Activated T-helper 1 cell treated with anti-CD3 and anti-CD28 coated beads, Interleukin-2, amount 50 U/mL, for 16 hours (primary cell): ENCODE results near the gene NUP188.
"Not testable (repeated sequence)": the region's sequence is repeated elsewhere in the genome, so short reads cannot be mapped to it uniquely, and the experiment has no call there.

Source experiments
- DNase-seq, 2 donors: peaks; one replicate each; pipeline ENCODE4 v3.0.0-alpha.2; 2020; ENCODE audit warnings: low read depth in 1 of 2, low spot score in 1 of 2

The NUP188 gene

DNA sequence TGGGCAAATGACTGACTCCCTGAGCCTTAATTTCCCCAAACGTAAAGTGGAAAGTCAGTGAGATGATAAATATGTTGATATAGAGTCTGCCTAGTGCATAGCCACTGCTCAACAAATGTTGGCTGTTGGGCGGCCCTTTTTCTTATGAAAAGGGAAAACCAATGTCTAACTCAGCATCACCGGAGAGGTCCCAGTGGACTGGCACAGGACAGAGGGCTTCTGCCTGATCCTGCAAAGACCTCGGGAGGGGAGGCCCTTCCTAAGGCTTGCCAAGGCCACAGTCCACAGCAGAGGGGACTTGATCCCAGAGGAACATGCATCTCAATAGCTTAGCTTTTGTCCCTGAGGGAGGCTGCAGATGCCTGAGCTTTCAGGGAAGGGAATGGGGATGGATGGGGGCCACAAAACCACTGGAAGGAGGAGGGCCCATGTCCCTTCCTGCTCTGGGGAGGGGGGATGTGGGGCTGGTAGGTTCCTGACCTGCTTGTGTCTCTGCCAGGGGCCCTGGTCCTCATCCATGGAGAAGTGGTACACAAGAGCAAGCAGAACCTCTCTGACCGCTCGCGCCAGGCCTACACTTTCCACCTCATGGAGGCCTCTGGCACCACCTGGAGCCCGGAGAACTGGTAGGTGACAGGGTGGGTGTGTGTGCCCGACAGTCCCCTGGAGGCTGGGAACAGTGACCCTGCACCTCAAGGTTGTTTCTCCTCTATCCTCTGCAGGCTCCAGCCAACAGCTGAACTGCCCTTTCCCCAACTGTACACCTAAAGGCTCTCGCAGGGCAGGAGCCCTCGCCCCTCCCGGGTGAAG is 6.3 kb upstream of the NUP188 start:
- DNase-seq, result no peak

DNA sequence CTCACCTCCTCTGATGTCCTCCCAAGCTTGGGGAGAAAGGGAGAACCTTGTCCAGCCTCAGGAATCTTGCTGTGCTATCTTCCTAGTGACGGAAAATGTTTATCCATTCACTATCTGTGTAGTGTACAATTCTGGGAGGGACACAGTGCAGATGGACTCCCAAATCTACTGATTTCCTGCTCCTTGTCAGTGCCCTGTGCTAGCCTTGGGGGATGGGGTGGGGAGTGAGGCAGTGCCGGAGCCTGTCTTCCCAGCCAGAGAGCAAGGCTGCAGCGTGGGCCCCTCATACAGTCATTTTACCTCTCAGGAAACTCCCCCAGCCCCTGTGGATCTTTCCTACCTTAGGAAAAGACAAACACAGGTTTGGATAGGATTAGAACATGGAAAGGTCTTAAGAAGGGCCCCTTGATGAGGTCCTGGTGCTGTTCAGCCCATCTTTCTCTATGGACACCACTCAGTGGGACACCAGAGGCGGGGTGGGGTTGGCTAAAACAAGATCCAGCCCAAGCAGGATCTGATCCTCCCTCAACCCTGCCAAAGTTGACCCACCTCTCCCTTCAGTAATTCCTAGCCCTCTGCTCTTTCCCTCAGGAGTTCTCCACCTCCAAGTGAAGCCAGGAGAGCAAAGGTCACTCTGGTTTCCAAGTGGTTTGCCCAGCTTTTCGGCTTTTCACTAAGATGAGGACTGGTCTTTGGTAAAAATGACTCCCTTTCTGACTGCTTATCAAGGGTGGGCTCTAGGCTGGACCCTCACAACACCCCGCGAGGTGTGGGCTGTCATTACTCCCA is 3.5 kb upstream of the NUP188 start:
- no peak for DNase-seq

DNA sequence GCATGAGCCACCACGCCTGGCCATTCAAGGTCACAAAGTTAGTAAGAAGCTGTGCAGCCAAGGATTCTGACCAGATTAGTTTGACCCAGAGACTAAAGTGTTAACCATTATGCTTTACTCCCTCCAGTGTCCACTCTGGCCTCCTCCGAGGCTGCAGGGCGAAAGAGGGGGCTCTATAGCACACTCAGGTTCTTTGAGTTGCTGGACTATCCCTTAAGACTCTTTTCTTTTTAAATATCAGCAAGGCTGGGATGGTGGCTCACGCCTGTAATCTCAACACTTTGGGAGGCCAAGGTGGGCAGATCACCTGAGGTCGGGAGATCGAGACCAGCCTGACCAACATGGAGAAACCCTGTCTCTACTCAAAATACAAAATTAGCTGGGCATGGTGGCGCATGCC is 2.5 kb upstream of the NUP188 start:
- DNase-seq, result not testable (repeated sequence)

DNA sequence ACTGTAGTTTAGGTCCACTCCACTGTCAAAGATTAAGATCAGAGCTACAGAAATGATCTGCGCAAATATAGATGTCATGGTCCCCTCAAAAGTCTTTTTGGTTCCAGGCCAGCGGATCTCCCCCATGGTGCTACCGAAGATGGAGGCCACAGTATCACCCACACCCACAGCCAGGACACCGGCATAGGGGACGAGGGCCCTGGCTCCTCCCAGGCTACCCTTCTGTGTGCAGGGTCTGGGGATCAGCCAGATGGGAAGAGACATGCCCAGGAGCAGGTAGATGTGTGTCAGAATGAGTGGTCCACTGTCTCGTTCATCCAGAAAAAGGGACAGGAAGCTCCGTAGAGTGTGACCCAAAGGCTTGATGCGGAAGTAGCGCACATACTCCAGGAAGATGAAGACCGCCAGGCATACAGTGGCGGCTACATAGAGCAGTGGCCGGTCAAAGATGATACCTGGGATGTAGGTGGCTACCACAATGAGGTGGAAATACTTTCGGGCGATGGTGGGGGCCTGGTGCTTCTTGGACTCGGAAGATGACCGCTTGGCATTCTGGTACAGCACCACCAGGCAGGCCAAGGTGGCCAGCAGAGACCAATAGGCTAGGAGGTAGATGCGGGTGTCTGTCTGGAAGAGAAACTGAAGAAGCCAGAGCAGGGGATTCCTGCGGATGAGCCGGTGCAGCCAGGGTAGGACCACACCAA is 1.5 kb upstream of the NUP188 start:
- no peak for DNase-seq

DNA sequence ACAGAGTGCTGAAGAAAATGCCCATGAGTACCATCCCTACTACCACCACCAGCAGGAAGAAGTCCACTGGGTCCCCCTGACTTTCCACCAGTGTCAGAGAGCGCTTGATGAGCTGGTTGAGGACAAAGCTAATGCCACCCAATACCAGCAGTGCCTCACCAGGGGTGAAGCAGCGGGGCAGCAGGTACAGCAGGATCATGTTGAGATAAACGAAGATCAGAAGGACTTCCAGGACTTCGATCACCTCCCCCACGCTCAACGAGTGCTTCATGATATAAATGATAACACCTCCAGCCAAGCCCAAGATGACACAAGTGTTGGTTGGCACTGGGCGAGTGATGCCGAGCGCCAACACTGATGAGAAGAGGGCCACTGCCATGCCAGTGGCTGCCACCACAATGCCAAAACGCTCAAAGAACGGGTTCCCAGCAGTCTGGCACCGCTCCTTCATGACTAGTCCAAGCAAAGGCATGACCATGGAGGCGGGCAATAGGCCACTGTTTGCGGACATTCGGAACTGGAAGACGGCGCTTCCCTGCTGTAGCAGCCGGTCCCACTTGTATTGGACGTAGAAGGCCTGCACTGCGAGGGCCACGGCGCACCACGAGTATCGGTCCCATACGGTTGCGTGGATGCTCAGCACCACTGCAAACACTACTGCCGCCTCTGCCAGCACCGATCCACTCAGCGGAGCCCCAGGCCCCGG is 775 bp upstream of the NUP188 start:
- DNase-seq, result peak in 1 of 2 donors; percentile 5

DNA sequence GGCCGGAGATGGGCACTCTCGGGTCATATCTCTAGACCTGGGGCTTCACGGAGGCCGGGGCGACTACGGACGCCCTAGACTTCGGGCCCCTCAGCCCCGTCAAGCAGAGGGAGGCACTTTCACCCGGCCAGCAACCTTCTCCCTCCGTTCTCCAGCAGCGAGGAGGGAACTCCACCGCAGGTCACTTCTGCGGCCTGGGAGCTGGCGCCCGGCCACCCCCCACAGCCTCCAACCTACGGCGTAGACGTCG is 297 bp upstream of the NUP188 start:
- no peak for DNase-seq

DNA sequence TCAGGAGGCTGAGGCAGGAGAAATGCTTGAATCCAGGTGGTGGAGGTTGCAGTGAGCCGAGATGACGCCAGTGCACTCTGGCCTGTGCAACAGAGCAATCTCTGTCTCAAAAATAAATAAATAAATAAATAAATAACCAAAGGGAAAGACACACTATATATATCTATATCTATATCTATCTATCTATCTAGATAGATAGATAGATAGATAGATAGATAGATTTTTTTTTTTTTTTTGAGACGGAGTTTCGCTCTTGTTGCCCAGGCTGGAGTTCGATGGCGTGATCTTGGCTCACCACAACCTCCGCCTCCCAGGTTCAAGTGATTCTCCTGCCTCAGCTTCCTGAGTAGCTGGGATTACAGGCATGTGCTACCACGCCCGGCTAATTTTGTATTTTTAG is 13.9 kb downstream of the NUP188 start:
- DNase-seq, result not testable (repeated sequence)

DNA sequence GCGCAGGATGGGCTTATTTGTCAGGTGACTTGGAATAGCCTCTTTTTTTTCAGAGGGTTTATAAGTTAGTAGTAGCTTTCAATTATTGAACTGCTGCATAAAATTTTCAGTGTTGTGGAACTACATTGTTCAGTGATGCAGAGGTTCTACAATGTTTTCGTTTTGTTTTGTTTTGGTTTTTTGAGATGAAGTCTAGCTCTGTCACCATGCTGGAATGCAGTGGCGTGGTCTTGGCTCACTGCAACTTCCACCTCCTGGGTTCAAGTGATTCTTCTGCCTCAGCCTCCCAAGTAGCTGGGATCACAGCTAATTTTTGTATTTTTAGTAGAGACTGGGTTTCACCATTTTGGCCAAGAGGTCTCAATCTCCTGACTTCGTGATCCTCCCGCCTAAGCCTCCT is 22.0 kb downstream of the NUP188 start:
- no peak for DNase-seq

DNA sequence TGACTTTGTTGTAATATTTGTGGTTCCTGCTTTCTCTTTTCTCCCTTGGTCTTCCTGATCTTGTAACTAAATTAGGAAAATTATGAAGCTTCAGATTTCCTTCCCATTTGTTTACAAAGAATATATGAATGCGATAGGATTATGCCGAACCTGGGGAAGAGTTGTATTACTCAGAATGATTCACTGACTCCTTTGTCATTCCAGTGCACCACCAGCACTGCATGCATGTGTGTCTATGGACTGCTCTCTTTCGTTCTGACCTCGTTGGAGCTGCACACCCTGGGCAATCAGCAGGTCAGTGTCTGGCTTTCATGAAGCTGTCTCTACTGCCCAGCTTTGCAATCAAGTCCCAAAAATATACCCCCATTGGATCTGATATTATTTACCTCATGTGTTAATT is 25.5 kb downstream of the NUP188 start:
- no peak for DNase-seq

DNA sequence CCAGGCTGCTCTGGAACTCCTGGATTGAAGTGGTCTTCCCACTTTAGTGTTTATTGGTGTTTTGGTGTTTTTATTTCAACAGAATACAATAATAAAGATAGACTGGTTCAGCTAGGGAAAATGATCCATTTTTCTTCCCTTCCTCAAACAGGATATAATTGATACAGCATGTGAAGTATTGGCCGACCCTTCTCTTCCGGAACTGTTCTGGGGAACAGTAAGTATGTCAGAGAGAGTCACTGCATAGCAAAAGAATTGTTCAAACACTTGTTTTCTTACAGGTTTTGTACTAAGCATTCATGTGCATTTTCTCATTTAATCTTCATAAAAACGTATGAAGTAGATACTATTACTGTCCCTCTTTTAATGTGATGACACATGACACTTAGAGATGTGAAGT is 31.6 kb downstream of the NUP188 start:
- no peak for DNase-seq

DNA sequence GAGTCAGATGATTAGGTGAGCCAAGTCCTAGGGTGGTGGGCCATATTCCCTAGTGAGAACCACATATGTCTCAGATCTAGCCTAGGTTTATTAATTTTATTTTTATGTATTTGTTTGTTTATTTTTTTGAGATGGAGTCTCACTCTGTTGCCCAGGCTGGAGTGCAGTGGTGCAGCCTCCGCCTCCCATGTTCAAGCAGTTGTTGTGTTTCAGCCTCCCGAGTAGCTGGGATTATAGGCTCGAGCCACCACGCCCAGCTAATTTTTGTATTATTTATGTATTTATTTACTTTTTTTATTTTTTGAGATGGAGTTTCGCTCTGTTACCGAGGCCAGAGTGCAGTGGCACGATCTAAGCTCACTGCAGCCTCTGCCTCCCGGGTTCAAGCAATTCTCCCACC is 36.0 kb downstream of the NUP188 start:
- no peak for DNase-seq

DNA sequence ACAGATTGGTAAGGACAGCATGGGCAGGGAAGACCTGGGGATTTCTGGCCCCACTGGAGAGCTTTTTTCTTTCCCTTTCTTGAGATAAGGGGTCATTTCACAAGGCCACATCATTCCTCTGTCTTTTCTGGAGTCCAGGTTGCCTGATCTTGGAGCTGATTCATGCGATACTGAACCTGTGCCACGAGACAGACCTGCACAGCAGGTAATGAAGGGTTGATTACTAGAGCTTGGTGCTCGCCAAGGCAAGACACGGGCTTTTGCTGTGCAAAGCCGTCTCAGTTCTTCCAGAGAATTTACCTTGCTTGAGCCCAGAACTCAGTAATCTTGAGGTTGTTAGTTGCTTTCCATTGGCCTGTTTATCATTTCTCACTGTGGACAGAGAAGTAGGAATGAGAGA is 39.2 kb downstream of the NUP188 start:
- no peak for DNase-seq

DNA sequence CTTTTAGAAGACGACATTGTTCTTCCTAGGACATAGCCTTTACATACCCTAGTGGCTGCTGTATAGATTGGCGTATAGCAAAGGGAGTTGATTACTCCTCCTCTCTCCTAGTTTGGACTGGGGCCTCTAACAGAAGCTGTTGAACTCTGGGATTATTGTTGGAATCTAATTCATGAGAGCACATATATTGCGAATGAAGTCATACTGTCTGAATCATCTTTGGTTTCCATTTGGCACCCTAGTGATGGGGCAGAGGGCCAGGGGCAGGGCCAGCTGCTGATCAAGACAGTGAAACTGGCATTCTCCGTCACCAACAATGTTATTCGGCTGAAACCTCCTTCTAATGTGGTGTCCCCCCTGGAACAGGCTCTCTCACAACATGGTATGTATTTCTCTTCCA is 40.3 kb downstream of the NUP188 start:
- no peak for DNase-seq

DNA sequence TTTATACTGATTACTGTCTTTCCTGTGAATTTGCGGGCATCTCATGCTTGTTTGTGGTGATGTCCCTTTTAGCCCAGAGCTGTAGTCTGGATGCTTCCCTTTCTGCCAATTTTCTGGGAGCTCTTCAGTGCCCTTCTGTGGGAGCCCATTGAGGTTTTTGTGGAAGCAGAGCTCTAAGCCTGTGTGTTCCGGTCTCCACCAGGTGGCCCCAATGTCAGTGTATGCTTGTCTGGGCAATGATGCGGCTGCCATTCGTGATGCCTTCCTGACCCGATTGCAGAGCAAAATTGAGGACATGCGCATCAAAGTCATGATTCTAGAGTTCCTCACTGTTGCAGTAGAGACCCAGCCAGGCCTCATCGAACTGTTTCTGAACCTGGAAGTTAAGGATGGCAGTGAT is 45.5 kb downstream of the NUP188 start:
- DNase-seq, result no peak

DNA sequence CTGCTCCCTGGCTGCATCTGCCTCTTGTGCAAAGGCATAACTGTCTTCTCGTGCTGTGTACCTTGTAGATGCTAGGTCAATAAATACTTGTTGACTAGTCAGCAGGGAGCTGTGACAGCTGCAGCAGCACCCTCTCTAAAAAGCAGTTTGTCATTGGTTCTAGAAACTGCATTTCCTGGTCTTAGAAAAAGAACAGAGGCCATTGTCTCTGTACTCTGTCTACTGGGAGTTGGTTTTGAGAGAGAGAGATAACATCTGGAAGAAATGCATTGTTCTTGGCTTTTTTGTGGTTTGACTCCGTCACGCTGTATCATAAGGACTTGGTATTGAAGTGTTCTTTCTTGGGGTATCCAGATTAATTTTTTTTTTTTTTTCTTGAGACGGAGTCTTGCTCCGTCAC is 48.3 kb downstream of the NUP188 start:
- DNase-seq, result no peak

DNA sequence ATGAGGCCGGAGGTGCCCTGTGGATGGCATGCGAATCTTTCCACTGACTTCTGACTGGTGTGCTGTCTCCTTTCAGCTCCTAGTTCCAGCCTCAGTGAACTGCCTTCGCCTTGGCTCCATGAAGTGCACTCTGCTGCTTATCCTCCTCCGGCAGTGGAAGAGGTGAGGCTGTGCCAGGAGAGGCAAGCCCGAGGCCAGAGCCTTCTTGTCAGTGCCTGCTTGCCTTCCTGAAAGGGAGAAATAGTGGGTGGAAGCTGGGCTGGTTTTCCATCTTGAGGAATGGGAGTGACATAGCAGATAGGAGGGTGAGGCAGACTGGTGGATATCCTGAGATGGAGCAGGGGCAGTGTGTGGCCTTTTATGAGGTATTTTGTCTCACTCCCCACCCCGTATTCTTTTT is 51.0 kb downstream of the NUP188 start:
- DNase-seq, result no peak

DNA sequence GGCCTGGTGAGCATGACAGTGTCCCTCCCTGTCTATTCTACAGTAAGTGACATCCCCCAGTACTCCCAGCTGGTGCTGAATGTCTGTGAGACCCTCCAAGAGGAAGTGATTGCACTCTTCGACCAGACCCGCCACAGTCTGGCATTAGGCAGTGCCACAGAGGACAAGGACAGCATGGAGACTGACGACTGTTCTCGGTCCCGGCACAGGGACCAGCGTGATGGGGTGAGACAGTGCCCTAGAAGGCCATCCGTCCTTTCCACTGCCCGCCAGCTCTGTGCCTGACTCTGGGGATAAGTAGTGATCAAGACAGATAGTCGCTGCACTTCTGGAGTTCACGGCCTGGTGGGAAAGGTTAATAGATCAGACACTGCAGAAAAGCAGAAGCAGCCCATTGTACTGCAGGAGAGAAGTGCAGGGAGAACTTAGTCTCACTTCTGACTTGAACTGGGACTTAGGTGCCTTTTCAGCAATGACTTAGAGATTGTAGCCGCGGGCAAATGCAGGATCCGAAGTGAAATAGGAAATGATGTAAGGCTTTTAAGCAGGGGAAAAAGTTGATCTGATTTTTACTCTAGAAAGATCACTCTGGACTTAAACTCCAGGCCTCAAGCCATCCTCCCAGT is 52.2 kb downstream of the NUP188 start:
- no peak for DNase-seq

DNA sequence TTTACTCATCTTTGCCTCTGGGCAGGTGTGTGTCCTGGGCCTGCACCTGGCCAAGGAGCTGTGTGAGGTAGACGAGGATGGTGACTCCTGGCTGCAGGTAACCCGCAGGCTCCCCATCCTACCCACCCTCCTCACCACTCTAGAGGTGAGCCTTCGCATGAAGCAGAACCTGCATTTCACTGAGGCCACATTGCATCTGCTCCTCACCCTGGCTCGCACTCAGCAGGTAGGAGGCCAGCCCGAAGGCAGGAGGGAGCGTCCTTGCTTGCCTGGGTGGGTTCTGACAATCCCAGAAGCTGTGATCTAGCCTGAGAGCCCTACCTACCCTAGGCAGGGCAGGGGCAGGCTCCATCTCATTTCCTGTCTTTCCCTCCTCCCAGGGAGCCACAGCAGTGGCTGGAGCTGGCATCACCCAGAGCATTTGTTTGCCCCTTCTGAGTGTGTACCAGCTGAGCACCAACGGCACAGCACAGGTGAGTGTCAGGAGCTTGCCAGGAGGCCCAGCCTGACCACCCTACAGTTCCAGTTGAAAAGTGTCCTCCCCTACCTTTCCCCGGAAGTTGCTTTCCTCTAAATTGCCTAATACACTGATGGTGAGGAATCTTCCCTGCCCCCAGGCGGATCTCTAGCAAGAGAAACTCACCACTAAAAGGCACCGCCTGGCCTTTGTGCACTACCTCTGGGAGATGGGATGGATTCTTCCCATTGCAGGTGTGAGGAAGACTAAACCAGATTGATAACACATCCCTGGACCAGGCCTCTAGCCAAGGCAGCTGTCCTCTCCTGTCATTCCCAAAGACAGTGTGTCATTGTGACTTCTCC is 54.2 kb downstream of the NUP188 start:
- DNase-seq, result no peak

DNA sequence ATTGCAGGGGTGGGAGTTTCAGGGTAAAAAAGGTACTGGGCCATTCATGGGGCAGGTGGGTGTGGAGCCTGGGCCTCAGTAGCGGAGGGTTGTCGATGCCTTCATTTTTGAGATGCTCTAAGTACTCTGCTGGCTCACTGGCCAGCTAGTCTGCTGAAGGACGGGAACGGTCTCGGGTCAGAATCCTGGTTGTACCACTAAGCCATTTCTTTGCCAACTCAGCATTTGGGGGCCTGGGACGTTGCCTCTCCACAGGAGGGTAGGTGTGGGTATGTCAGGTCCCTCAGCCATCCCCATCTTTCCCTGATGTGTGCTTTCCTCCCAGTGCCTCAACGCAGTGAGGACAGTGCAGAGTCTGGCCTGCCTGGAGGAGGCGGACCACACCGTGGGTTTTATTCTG is 55.5 kb downstream of the NUP188 start:
- DNase-seq, result no peak

DNA sequence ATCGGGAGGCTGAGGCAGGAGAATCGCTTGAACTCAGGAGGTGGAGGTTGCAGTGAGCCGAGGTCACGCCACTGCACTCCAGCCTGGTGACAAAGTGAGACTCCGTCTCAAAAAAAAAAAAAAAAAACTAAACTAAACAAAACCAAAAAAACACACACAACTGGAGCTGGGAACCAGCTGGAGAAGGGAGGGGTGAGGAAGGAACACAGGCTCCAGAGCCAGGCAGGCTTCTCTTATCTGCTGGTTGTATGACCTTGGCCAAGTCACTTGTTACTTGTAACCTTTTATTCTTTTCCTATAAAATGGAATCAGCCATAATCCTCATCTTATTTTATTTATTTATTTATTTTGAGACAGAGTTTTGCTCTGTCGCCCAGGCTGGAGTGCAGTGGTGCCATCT is 56.7 kb downstream of the NUP188 start:
- not testable (repeated sequence) for DNase-seq
